HUES64 (cell line): ENCODE measurements around the gene BRD3.

Experiments used
- H3K27ac ChIP-seq: 2 replicates; pipeline ENCODE4 v1.7.0; 2013; ENCODE audit warnings: low read depth, low read length, inconsistent platforms
- H3K27me3 ChIP-seq: 2 replicates; pipeline ENCODE4 v1.6.1; 2013; ENCODE audit warnings: mild to moderate bottlenecking, low read length; ENCODE audit not compliant: insufficient read depth
- H3K36me3 ChIP-seq: 2 replicates; pipeline ENCODE4 v1.6.1; 2013; ENCODE audit warnings: mild to moderate bottlenecking, low read length; ENCODE audit not compliant: insufficient read depth
- H3K4me1 ChIP-seq: 2 replicates; pipeline ENCODE4 v1.6.1; 2013; ENCODE audit warnings: mild to moderate bottlenecking, low read length, moderate library complexity; ENCODE audit not compliant: insufficient read depth
- H3K4me3 ChIP-seq: 2 replicates; pipeline ENCODE4 v1.5.1; 2013; ENCODE audit warnings: mild to moderate bottlenecking, low read length, moderate library complexity
- H3K9ac ChIP-seq: 2 replicates; pipeline ENCODE4 v1.6.1; 2013; ENCODE audit warnings: mild to moderate bottlenecking, low read depth, low read length
- H3K9me3 ChIP-seq: 2 replicates; pipeline ENCODE4 v1.6.1; 2013; ENCODE audit warnings: low read depth, low read length; ENCODE audit not compliant: insufficient read depth
- WGBS: fragments of 150-250, 120-280 bp; methylation state at CpG from one replicate; pipeline ENCODE4 v1.1.7; 2013; ENCODE audit warnings: missing lambda C conversion rate; 5-methylcytosine and 5-hydroxymethylcytosine counted together

BRD3 gene

GRCh38 chr9:134026981-134027380, 40.8 kb downstream of the BRD3 start:
- WGBS, result 94% methylated on average over 8 of the region's 8 CpGs
- peaks cover 5% of the 10 kb centered on the region; the same call in 1 of the 2 replicates for H3K4me1 ChIP-seq
- H3K36me3 ChIP-seq, result peaks cover 31% of the 10 kb centered on the region

GRCh38 chr9:134026581-134026980, 41.2 kb downstream of the BRD3 start:
- Histone ChIP-seq H3K4me3 (peak overlapping the region; percentile 76), H3K4me1 (peaks cover 5% of the 10 kb centered on the region; the same call in 1 of the 2 replicates), H3K9me3 (no peaks in the 10 kb centered on the region), H3K9ac (no peak overlapping the region), H3K36me3 (peaks cover 27% of the 10 kb centered on the region), H3K27me3 (no peaks in the 10 kb centered on the region), H3K27ac (no peak overlapping the region)
- WGBS, result 85% methylated on average over 18 of the region's 18 CpGs

More at GRCh38 chr9:134026981-134027380, 40.8 kb downstream of the BRD3 start:
- Histone ChIP-seq H3K9me3 (no peaks in the 10 kb centered on the region), H3K4me3 (no peak overlapping the region), H3K27me3 (no peaks in the 10 kb centered on the region), H3K9ac (no peak overlapping the region), H3K27ac (no peak overlapping the region)

- Histone ChIP-seq H3K4me1 (peaks cover 5% of the 10 kb centered on the region; the same call in 1 of the 2 replicates), H3K9ac (peak overlapping the region; percentile 29; the same call in 1 of the 2 replicates), H3K9me3 (no peaks in the 10 kb centered on the region), H3K36me3 (peaks cover 20% of the 10 kb centered on the region), H3K4me3 (peak overlapping the region; percentile 76), H3K27ac (0 out of 2 replicates have a peak overlapping the region, but pooled peaks have one; percentile 45), H3K27me3 (no peaks in the 10 kb centered on the region)
- WGBS, result 16% methylated on average over 66 of the region's 66 CpGs
Measured at GRCh38 chr9:134025606-134026541, 42.0 kb downstream of the BRD3 start.

GRCh38 chr9:134024828-134025605, 42.8 kb downstream of the BRD3 start, which contains the start of gene BRD3OS:
BRD3OS (plus strand) TSS chr9:134025481; CDS start chr9:134026748, 1,267 bp downstream.
- 0 out of 2 replicates have a peak within 1 kb of the TSS, but pooled peaks have one; percentile 45 for H3K27ac ChIP-seq
- H3K27me3 ChIP-seq, result no peaks in the 10 kb centered on the region
- H3K4me3 ChIP-seq, result peak within 1 kb of the TSS; percentile 76
- 2% methylated on average over 43 of the region's 43 CpGs for WGBS
- H3K4me1 ChIP-seq, result peaks cover 5% of the 10 kb centered on the region; the same call in 1 of the 2 replicates
- H3K9me3 ChIP-seq, result no peaks in the 10 kb centered on the region
- peaks cover 12% of the 10 kb centered on the region; the same call in 1 of the 2 replicates for H3K36me3 ChIP-seq
- H3K9ac ChIP-seq, result peak within 1 kb of the TSS; percentile 29; the same call in 1 of the 2 replicates

- Histone ChIP-seq H3K9ac (no peak overlapping the region), H3K27ac (no peak overlapping the region)
- 94% methylated on average over 3 of the region's 4 CpGs for WGBS
Measured at GRCh38 chr9:134024214-134024792, 43.5 kb downstream of the BRD3 start.

DNA sequence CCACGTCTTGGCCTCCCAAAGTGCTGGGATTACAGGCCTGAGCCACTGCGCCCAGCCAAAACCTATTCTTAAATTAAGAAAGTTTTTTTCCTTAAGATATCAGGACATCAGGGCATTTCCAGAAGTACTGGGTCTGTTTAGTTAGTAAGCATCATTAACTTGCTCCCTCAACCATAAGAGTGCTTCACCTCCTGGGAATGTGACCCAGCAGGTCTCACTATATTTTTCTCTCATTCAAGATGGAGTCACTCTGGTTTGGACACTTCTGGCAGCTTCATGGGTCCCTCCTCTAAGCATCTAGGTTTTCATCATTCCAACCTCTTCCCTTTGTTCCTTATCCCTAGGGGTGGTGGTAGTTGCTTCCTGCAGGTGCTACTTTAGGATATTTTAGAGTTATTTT, 52.9 kb downstream of the BRD3 start:
- H3K4me3 ChIP-seq, result no peak overlapping the region
- H3K9ac ChIP-seq, result no peak overlapping the region
- no peak overlapping the region for H3K27ac ChIP-seq
- 75% methylated on average over 2 of the region's 2 CpGs for WGBS
- no peaks in the 10 kb centered on the region for H3K27me3 ChIP-seq
- peaks cover 36% of the 10 kb centered on the region for H3K9me3 ChIP-seq
- no peaks in the 10 kb centered on the region for H3K4me1 ChIP-seq
- no peaks in the 10 kb centered on the region for H3K36me3 ChIP-seq

More at GRCh38 chr9:134024214-134024792, 43.5 kb downstream of the BRD3 start:
- Histone ChIP-seq H3K9me3 (no peaks in the 10 kb centered on the region; the same call in 1 of the 2 replicates), H3K4me3 (peak overlapping the region; percentile 43), H3K27me3 (no peaks in the 10 kb centered on the region), H3K4me1 (peaks cover 5% of the 10 kb centered on the region; the same call in 1 of the 2 replicates), H3K36me3 (peaks cover 11% of the 10 kb centered on the region; the same call in 1 of the 2 replicates)

DNA sequence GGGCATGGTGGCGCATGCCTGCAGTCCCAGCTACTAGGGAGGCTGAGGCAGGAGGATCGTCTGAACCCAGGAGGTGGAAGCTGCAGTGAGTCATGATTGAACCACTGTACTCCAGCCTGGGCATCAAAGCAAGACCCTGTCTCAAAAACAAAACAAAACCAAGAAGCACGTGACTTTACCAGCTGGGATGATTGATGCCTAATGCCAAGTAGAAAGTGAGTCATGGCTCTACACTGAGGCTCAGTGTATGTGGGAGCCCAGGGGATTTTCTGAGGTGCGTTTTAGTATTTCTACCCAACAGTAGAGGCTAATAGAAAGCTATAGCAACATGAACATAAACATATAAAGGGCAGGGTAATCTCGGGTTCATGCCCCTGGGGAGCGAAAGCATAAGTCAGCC, 56.4 kb downstream of the BRD3 start:
- WGBS, result 93% methylated on average over 6 of the region's 6 CpGs
- Histone ChIP-seq H3K36me3 (no peaks in the 10 kb centered on the region), H3K27ac (no peak overlapping the region), H3K4me1 (no peaks in the 10 kb centered on the region), H3K4me3 (0 out of 2 replicates have a peak overlapping the region, but pooled peaks have one; percentile 13), H3K9me3 (peaks cover 32% of the 10 kb centered on the region), H3K27me3 (no peaks in the 10 kb centered on the region), H3K9ac (no peak overlapping the region)

DNA sequence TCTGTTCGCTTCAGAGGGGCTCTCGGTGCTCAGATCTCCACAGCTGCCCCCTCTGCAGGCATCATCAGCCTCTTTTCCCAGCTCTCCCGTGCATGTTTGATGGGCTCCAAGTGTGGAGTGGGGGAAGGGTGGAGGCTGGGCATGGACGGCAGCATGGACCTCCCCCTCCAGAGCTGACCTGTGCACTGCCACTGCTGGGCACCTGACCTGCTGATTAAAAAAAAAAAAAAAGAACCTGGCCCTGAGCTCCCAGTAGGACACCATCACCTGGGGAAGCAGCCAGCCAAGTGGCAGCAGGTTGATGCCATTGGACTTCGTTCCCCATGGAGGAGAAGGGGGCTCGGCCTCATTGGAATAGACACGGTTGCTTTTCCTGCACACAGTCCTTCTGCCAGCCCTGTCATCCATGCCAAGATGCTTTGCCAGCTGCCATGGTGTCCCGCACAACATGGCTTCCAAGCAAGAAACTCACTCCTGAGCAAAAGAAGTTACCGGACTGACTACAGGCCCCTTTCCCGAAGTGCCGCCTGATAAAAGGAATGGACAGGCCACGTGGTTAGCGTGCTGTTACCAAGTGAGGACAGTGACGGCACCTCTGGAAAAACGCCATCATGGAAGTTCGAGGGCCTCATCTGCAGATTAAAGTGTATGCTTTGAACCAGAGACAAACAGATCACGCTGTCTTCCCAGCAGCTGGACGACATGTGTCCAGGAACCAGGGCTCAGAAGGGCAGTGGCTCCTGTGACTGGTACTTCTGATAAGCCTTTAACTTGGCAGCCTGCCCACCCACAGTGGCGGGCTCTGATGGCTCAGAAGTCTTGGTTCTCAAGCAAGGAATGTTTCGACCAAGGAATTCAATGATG, 57.3 kb downstream of the BRD3 start:
- H3K27ac ChIP-seq, result no peak overlapping the region
- 92% methylated on average over 20 of the region's 20 CpGs for WGBS
- peaks cover 31% of the 10 kb centered on the region for H3K9me3 ChIP-seq
- H3K9ac ChIP-seq, result no peak overlapping the region
- no peak overlapping the region for H3K4me3 ChIP-seq
- no peaks in the 10 kb centered on the region for H3K27me3 ChIP-seq
- H3K4me1 ChIP-seq, result no peaks in the 10 kb centered on the region
- H3K36me3 ChIP-seq, result no peaks in the 10 kb centered on the region

DNA sequence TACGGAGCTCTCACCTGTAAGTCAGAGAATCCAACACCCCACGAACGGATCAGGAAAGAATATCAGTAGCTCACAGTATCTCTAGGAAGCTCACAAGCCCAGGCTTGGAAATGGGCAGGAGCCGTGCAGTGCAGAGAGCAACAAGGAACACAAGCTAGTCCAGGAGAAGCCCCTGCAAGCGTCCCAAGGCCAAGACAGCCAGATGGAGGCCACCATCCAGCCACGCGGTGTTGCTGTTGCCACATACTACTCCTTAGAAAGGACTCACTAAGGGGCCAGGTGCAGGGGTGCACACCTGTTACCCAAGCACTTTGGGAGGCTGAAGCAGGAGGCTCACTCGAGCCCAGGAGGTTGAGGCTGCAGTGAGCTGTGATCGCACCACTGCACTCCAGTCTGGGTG, 60.3 kb downstream of the BRD3 start:
- Histone ChIP-seq H3K27ac (no peak overlapping the region), H3K27me3 (no peaks in the 10 kb centered on the region), H3K9me3 (peaks cover 19% of the 10 kb centered on the region), H3K4me1 (no peaks in the 10 kb centered on the region), H3K4me3 (no peak overlapping the region), H3K9ac (no peak overlapping the region), H3K36me3 (no peaks in the 10 kb centered on the region)
- WGBS, result 92% methylated on average over 9 of the region's 9 CpGs

GRCh38 chr9:134007150-134007549, 60.7 kb downstream of the BRD3 start:
- Histone ChIP-seq H3K36me3 (no peaks in the 10 kb centered on the region), H3K4me3 (no peak overlapping the region), H3K9me3 (peaks cover 19% of the 10 kb centered on the region), H3K4me1 (no peaks in the 10 kb centered on the region), H3K27ac (no peak overlapping the region), H3K9ac (no peak overlapping the region), H3K27me3 (no peaks in the 10 kb centered on the region)
- 90% methylated on average over 6 of the region's 6 CpGs for WGBS
